Measurements from ENCODE around the gene MUC6.

Gene MUC6

GRCh38 chr11:1011320-1011698 lies 25.2 kb downstream of the MUC6 start:
- no peak for TF ChIP-seq CTCF (IDR thresholded peaks at IDR 0.05; ENCODE audit: low read depth, low read length, missing control alignments)
- DNase-seq (ENCODE audit: low read depth) = no peak
- in situ Hi-C loops (cut with HindIII; ENCODE audit: low sequenced_read_pairs) = no loop called here
- no peak overlapping the region for H3K4me3 ChIP-seq (ENCODE audit: low read depth, low read length)

GRCh38 chr11:1010551-1011319 lies 25.8 kb downstream of the MUC6 start:
- no peak for TF ChIP-seq CTCF (IDR thresholded peaks at IDR 0.05; ENCODE audit: low read depth, low read length, missing control alignments)
- DNase-seq (ENCODE audit: low read depth) = no peak

GRCh38 chr11:1009991-1010390 lies 26.5 kb downstream of the MUC6 start:
- DNase-seq (ENCODE audit: low read depth) = no peak
- no peak for TF ChIP-seq CTCF (IDR thresholded peaks at IDR 0.05; ENCODE audit: low read depth, low read length, missing control alignments)
- in situ Hi-C loops (cut with HindIII; ENCODE audit: low sequenced_read_pairs) = no loop called here
- no peak overlapping the region for H3K4me3 ChIP-seq (ENCODE audit: low read depth, low read length)

More at GRCh38 chr11:1010551-1011319, 25.8 kb downstream of the MUC6 start:
- in situ Hi-C loops (cut with HindIII; ENCODE audit: low sequenced_read_pairs) = no loop called here
- H3K4me3 ChIP-seq (ENCODE audit: low read depth, low read length) = no peak overlapping the region

GRCh38 chr11:1009371-1009770 lies 27.1 kb downstream of the MUC6 start:
- H3K4me3 ChIP-seq (ENCODE audit: low read depth, low read length) = no peak overlapping the region
- in situ Hi-C loops (cut with HindIII; ENCODE audit: low sequenced_read_pairs) = no loop called here
- no peak for DNase-seq (ENCODE audit: low read depth)
- no peak for TF ChIP-seq CTCF (IDR thresholded peaks at IDR 0.05; ENCODE audit: low read depth, low read length, missing control alignments)

GRCh38 chr11:1008803-1009145 lies 27.7 kb downstream of the MUC6 start:
- H3K4me3 ChIP-seq (ENCODE audit: low read depth, low read length) = no peak overlapping the region
- in situ Hi-C loops (cut with HindIII; ENCODE audit: low sequenced_read_pairs) = no loop called here

GRCh38 chr11:1008001-1008802 lies 28.3 kb downstream of the MUC6 start:
- DNase-seq (ENCODE audit: low read depth) = no peak
- H3K4me3 ChIP-seq (ENCODE audit: low read depth, low read length) = no peak overlapping the region
- in situ Hi-C loops (cut with HindIII; ENCODE audit: low sequenced_read_pairs) = no loop called here
- TF ChIP-seq CTCF (IDR thresholded peaks at IDR 0.05; ENCODE audit: low read depth, low read length, missing control alignments) = no peak

More at GRCh38 chr11:1008803-1009145, 27.7 kb downstream of the MUC6 start:
- TF ChIP-seq CTCF (IDR thresholded peaks at IDR 0.05; ENCODE audit: low read depth, low read length, missing control alignments) = no peak
- no peak for DNase-seq (ENCODE audit: low read depth)

Measured in astrocyte of the cerebellum (primary cell).